K562 (cell line): ENCODE data around the gene CLIP2. TPM values are rescaled to one million over a fixed set of nuclear protein-coding genes. Genes with fewer than 3 reads are reported as not detected.

ENCODE experiments used
- ATAC-seq: fragments of 200-7000 bp; cut with Tn5 transposase; 3 replicates; pipeline ENCODE4 v1.9.1; 2020; ENCODE audit warnings: moderate library complexity
- BruUV-seq: library from RNA; stranded (reverse); fragments of 400-500 nt; replicated peaks from 2 replicates; lab custom pipeline; 2021; lab: Mats Ljungman, UMichigan
- CTCF ChIA-PET: fragments of 300-600 bp; formaldehyde crosslinking; extraction: SDS; loops from one replicate; lab custom pipeline; 2021; ENCODE audit warnings: low intra/inter-chr PET ratio; lab: Yijun Ruan, JAX
- POLR2A ChIA-PET: fragments of 300-600, 350-650 bp; sonication (Branson Sonifier 250); formaldehyde crosslinking; extraction: SDS; loops from one replicate; lab custom pipeline; 2021; ENCODE audit warnings: antibody characterized with exemption, inconsistent platforms; lab: Yijun Ruan, JAX
- DNase-seq, 4 experiments: peaks; one replicate each; pipeline versions ENCODE4 v3.0.0 to v3.0.0-alpha.2; 2011 to 2018; ENCODE audit warnings: low spot score in 3 of 4, mixed read lengths in 3 of 4; ENCODE audit errors: extremely low read depth in 1 of 4
- FAIRE-seq: peaks from 2 replicates; lab custom pipeline; 2011; peaks lifted over from hg19 to GRCh38; lab: Jason Lieb, UNC
- H2AFZ ChIP-seq: 2 replicates; pipeline ENCODE4 v1.6.0; 2011; ENCODE audit warnings: low read depth, low read length, control low read depth, inconsistent platforms
- H3K27ac ChIP-seq: fragments of 200-600 bp; 3 replicates; pipeline ENCODE4 v1.8.0; 2011; ENCODE audit warnings: low read depth, mild to moderate bottlenecking, control low read depth, inconsistent platforms, low read length, moderate library complexity, mixed read lengths; ENCODE audit errors: extremely low read depth
- H3K27me3 ChIP-seq, 2 experiments: fragments of 300-600 bp in 1 of 2; 2 replicates in 1 of 2; 3 replicates in 1 of 2; pipeline versions ENCODE4 v1.6.0 to v1.8.0; 2011; ENCODE audit warnings: inconsistent platforms in 2 of 2, low read length in 2 of 2, mild to moderate bottlenecking in 1 of 2, mixed read lengths in 1 of 2, moderate library complexity in 1 of 2; ENCODE audit not compliant: control insufficient read depth in 2 of 2, insufficient read depth in 2 of 2
- H3K36me3 ChIP-seq: fragments of 300-600 bp; 3 replicates; pipeline ENCODE4 v1.8.0; 2011; ENCODE audit warnings: mild to moderate bottlenecking, low read length, inconsistent platforms; ENCODE audit not compliant: control insufficient read depth, insufficient read depth
- H3K4me1 ChIP-seq, 2 experiments: fragments of 200-600 bp in 1 of 2; replicated peaks in 1 of 2; 2 replicates in 1 of 2; 3 replicates in 1 of 2; pipeline versions ENCODE4 v1.5.1 to v1.8.0; 2011; ENCODE audit warnings: inconsistent platforms in 2 of 2, low read length in 2 of 2, mild to moderate bottlenecking in 1 of 2, mixed read lengths in 1 of 2, moderate library complexity in 1 of 2; ENCODE audit not compliant: control insufficient read depth in 2 of 2, insufficient read depth in 2 of 2
- H3K4me2 ChIP-seq: 2 replicates; pipeline ENCODE4 v1.6.1; 2011; ENCODE audit warnings: low read length, control low read depth, inconsistent platforms, mixed read lengths; ENCODE audit not compliant: insufficient read depth
- H3K4me3 ChIP-seq: fragments of 200-600 bp; sonication (generic), shearing (Covaris generic); 2 replicates; pipeline ENCODE4 v1.5.1; 2016; ENCODE audit warnings: control low read depth, inconsistent platforms
- H3K79me2 ChIP-seq: fragments of 200-600 bp; 3 replicates; pipeline ENCODE4 v1.8.0; 2011; ENCODE audit warnings: low read length, inconsistent platforms; ENCODE audit not compliant: control insufficient read depth, insufficient read depth
- H3K9ac ChIP-seq, 2 experiments: 2 replicates each; pipeline versions ENCODE4 v1.6.0 to v1.6.1; 2011; ENCODE audit warnings: low read depth in 2 of 2, low read length in 2 of 2, control low read depth in 1 of 2, inconsistent platforms in 1 of 2, mild to moderate bottlenecking in 1 of 2, mixed read lengths in 1 of 2; ENCODE audit not compliant: insufficient read depth in 1 of 2
- H3K9me1 ChIP-seq: one replicate; pipeline ENCODE4 v1.6.0; 2011; ENCODE audit warnings: inconsistent platforms, mild to moderate bottlenecking, low read length, moderate library complexity; ENCODE audit not compliant: control insufficient read depth, insufficient read depth
- H3K9me3 ChIP-seq: replicated peaks from 2 replicates; pipeline ENCODE4 v1.5.1; 2011; ENCODE audit warnings: low read depth, low read length, inconsistent platforms; ENCODE audit not compliant: control insufficient read depth, insufficient read depth
- H4K20me1 ChIP-seq: replicated peaks from 2 replicates; pipeline ENCODE4 v1.6.1; 2011; ENCODE audit warnings: low read length, inconsistent platforms, mixed read lengths; ENCODE audit not compliant: control insufficient read depth, insufficient read depth
- ATF7 ChIP-seq: fragments of 450-650 bp; IDR thresholded peaks from 2 replicates; pipeline ENCODE4 v1.7.1; 2014; ENCODE audit warnings: mild to moderate bottlenecking, moderate library complexity
- MAX ChIP-seq: sonication (generic); formaldehyde crosslinking; IDR thresholded peaks from 2 replicates; pipeline ENCODE4 v1.9.0; 2022; ENCODE audit warnings: mild to moderate bottlenecking, missing genetic modification reagents
- MEIS2 ChIP-seq: fragments of 450-650 bp; IDR thresholded peaks from 2 replicates; pipeline ENCODE4 v1.6.1; 2014; ENCODE audit warnings: mild to moderate bottlenecking; ENCODE audit not compliant: partially characterized antibody
- SRF ChIP-seq, 2 experiments: fragments of 250-450, 450-650 bp in 1 of 2; sonication (Bioruptor Pico) in 1 of 2; sonication (generic) in 1 of 2; formaldehyde crosslinking; IDR thresholded peaks; 2 replicates each; pipeline versions ENCODE4 v1.5.0 to v1.5.1; 2020 to 2022; ENCODE audit warnings: mild to moderate bottlenecking in 1 of 2, missing genetic modification reagents in 1 of 2
- WHSC1 ChIP-seq: IDR thresholded peaks from one replicate; pipeline ENCODE4 v1.6.1; 2012; ENCODE audit warnings: low read length, control low read depth, inconsistent platforms
- ZNF121 ChIP-seq: sonication (generic); formaldehyde crosslinking; conservative IDR thresholded peaks from 2 replicates; pipeline ENCODE4 v1.8.0; 2022; ENCODE audit warnings: missing genetic modification reagents
- ZNF316 ChIP-seq: fragments of 450-650 bp; IDR thresholded peaks from 2 replicates; pipeline ENCODE4 v1.6.1; 2016
- ZNF384 ChIP-seq: IDR thresholded peaks from 2 replicates; pipeline ENCODE4 v1.6.1; 2012; ENCODE audit warnings: low read depth, low read length, improper control_type of control experiment
- ZNF444 ChIP-seq: fragments of 250-450 bp; sonication (Bioruptor Pico); IDR thresholded peaks from 2 replicates; pipeline ENCODE4 v1.4.0; 2020; ENCODE audit warnings: mild to moderate bottlenecking, moderate library complexity
- WGBS: fragments of 100-300 bp; shearing (Covaris generic); methylation state at CpG from one replicate; pipeline ENCODE4 v1.1.6; 2016; ENCODE audit warnings: low coverage, mixed read lengths; ENCODE audit not compliant: insufficient coverage; ENCODE audit errors: missing lambda C conversion rate; 5-methylcytosine and 5-hydroxymethylcytosine counted together
- in situ Hi-C: fragments of 300-500 bp; cut with MboI; formaldehyde crosslinking; loops from 4 replicates; pipeline ENCODE4 v1.15.0; 2018; ENCODE audit warnings: inconsistent platforms, mixed read lengths
- intact Hi-C: fragments of 100-400 bp; cut with micrococcal nuclease; formaldehyde crosslinking; loops from 2 replicates; pipeline ENCODE4 v1.14.2; 2022
- polyA plus RNA-seq, 8 experiments: library from polyadenylated mRNA; depleted of rRNA in 4 of 8; stranded (reverse) in 5 of 8; unstranded in 3 of 8; fragments of >200 nt; fragmentation: Nextera tagmentation in 2 of 8; fragmentation: Illumina TruSeq in 1 of 8; extraction: Ambion mirVana in 2 of 8; extraction: Trizol in 1 of 8; gene quantifications; 2 replicates each; pipeline versions ENCODE4 v1.2.1 to v1.2.3, GENCODE V29; 2011 to 2014; ENCODE audit warnings: inconsistent platforms in 1 of 8, missing spikeins in 1 of 8
- total RNA-seq, 7 experiments: library from RNA; depleted of rRNA in 6 of 7; stranded (reverse); fragments of >200 nt in 6 of 7; fragmentation: Illumina TruSeq in 2 of 7; extraction: Trizol in 2 of 7; gene quantifications; 2 replicates each; pipeline versions ENCODE4 v1.2.1 to v1.2.3, GENCODE V29; 2011 to 2021; ENCODE audit warnings: low replicate concordance in 1 of 7

CLIP2 gene
- total and polyA plus RNA-seq, 9 of the 15 experiments (the other 6 are each of a cell fraction or from before 2014, with no cell fraction given), result 0.07 to 5.4 (median 2.1) TPM

DNA sequence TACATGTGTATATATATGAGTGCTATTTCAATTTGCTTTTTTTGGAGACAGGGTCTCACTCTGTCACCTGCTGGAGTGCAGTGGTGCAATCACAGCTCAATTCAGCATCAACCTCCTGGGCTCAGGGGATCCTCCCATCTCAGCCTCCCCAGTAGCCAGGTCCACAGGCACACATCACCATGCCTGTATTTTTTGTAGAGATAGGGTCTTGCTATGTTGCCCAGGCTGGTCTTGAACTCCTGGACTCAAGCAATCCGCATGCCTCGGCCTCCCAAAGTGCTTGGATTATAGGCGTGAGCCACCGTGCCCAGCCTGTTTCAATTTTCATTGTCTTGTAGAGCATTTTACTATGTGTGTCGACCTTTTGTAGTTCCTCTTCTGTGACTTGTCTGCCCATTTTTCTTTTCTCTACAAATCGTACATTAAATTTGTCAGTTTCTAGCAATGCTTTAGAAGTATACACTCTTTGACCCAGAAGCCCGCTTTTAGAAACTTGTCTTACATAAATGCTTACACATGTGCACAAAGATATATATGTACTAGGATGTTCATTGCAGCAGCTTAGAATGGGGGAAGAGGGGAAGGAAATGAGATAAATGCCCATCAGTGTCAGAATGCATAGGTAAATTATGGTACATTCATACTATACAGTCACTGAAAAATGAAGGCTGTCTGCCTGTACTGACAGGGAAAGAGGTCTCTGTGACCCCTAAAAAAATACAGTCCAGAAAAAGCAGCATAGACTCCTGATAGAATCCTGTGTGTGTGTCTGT lies 22.8 kb upstream of the CLIP2 start:
- Histone ChIP-seq H3K4me1 (peaks cover 16 to 18% of the 10 kb centered on the region in 2 experiments), H3K4me3 (no peak overlapping the region), H3K9me1 (no peaks in the 10 kb centered on the region), H3K27me3 (no peaks in the 10 kb centered on the region; a peak in 1 of 5 replicates), H3K27ac (no peak overlapping the region), H3K9ac (no peak overlapping the region), H3K79me2 (no peaks in the 10 kb centered on the region), H2AFZ (no peak overlapping the region), H3K36me3 (no peaks in the 10 kb centered on the region), H3K9me3 (no peaks in the 10 kb centered on the region), H3K4me2 (no peak overlapping the region), H4K20me1 (no peaks in the 10 kb centered on the region)
- 35% methylated on average over 7 of the region's 7 CpGs for WGBS
- ChIA-PET CTCF (no interaction called here), POLR2A (no interaction called here)
- DNase-seq (no peak), ATAC-seq (no peak), FAIRE-seq (no peak)
- intact Hi-C loops (no loop called here), in situ Hi-C loops (no loop called here)
- no TSS peak for BruUV-seq
- TF ChIP-seq ZNF121 (CRISPR knock-in tag), result peak; percentile 75
- TF ChIP-seq ZNF444 (CRISPR knock-in tag), result no peak

GRCh38 chr7:74267756-74268565 lies 21.2 kb upstream of the CLIP2 start:
- peak; percentile 29 for FAIRE-seq

More at GRCh38 chr7:74267756-74268565, 21.2 kb upstream of the CLIP2 start:
- no peak for ATAC-seq
- peak; percentile 33 for TF ChIP-seq MEIS2
- peak; percentile 37; the same call in 1 of the 2 replicates for TF ChIP-seq MAX (CRISPR knock-in tag)
- peak; percentile 51; the same call in 1 of the 2 replicates for TF ChIP-seq ZNF384
- no peak for TF ChIP-seq WHSC1
- TF ChIP-seq SRF (CRISPR knock-in tag; IDR thresholded peaks at IDR 0.05), result peak in 1 of 2 experiments; percentile 65; a peak in 1 of 4 replicates
- no peak for TF ChIP-seq ATF7
- TF ChIP-seq ZNF316, result peak; percentile 28; the same call in 1 of the 2 replicates
- Histone ChIP-seq H3K9me3 (no peaks in the 10 kb centered on the region), H3K36me3 (no peaks in the 10 kb centered on the region), H3K79me2 (no peaks in the 10 kb centered on the region), H2AFZ (peak overlapping the region; percentile 33; the same call in 1 of the 2 replicates), H3K4me1 (peaks cover 31 to 33% of the 10 kb centered on the region in 2 experiments), H4K20me1 (no peaks in the 10 kb centered on the region), H3K9me1 (no peaks in the 10 kb centered on the region), H3K4me3 (no peak overlapping the region), H3K4me2 (no peak overlapping the region), H3K9ac (no peak overlapping the region), H3K27me3 (no peaks in the 10 kb centered on the region; a peak in 1 of 5 replicates), H3K27ac (no peak overlapping the region)
- WGBS, result 46% methylated on average over 13 of the region's 13 CpGs
- CTCF ChIA-PET, result no interaction called here
- no TSS peak for BruUV-seq
- in situ Hi-C loops, result no loop called here
- DNase-seq, result peak in 1 of 4 experiments; percentile 12
- POLR2A ChIA-PET, result interaction anchor here (0.6 kb wide), 1 partner anchor 198 kb away, joined by 3 read pairs; no protein-coding TSS in a partner anchor
- intact Hi-C loops, result no loop called here
